HG02798 (cell line): ENCODE measurements around the gene MAP3K19.

Source experiments
- ATAC-seq: cut with Tn5 transposase; IDR thresholded peaks from one replicate; pipeline ENCODE4 v1.9.1; 2021; ENCODE audit warnings: mild to moderate bottlenecking; ENCODE audit not compliant: unreplicated experiment, poor library complexity

The MAP3K19 gene

GRCh38 chr2:134946073-134946472 is 101.2 kb downstream of the MAP3K19 start:
- no peak for ATAC-seq

GRCh38 chr2:134944975-134945374 is 102.3 kb downstream of the MAP3K19 start:
- no peak for ATAC-seq

- peak; percentile 81 for ATAC-seq
These were observed 103.7 kb downstream of the MAP3K19 start for GRCh38 chr2:134943540-134943939.

GRCh38 chr2:134936691-134937090 is 110.6 kb downstream of the MAP3K19 start:
- ATAC-seq = no peak

- no peak for ATAC-seq
These were observed 112.6 kb downstream of the MAP3K19 start for GRCh38 chr2:134934641-134935040.

- no peak for ATAC-seq
These were observed 113.1 kb downstream of the MAP3K19 start for GRCh38 chr2:134934150-134934549.

GRCh38 chr2:134933732-134934131 is 113.5 kb downstream of the MAP3K19 start:
- no peak for ATAC-seq

- ATAC-seq = no peak
These were observed 114.3 kb downstream of the MAP3K19 start for GRCh38 chr2:134932864-134933526.

- ATAC-seq = no peak
These were observed 120.1 kb downstream of the MAP3K19 start for GRCh38 chr2:134927195-134927594.

- no peak for ATAC-seq
These were observed 120.9 kb downstream of the MAP3K19 start for GRCh38 chr2:134926231-134926931.

GRCh38 chr2:134924912-134925311 is 122.3 kb downstream of the MAP3K19 start:
- no peak for ATAC-seq

- no peak for ATAC-seq
These were observed 127.7 kb downstream of the MAP3K19 start for GRCh38 chr2:134919341-134920210.

- ATAC-seq = peak; percentile 87
These were observed 128.5 kb downstream of the MAP3K19 start, which contains the start of gene CCNT2 for GRCh38 chr2:134918526-134919340. CCNT2 (plus strand) TSS chr2:134918822; CDS start chr2:134918855, 33 bp downstream.

GRCh38 chr2:134917888-134918525 is 129.2 kb downstream of the MAP3K19 start:
- ATAC-seq = peak; percentile 78

GRCh38 chr2:134917360-134917865 is 129.8 kb downstream of the MAP3K19 start:
- no peak for ATAC-seq
